ENCODE data around the gene DMRTA2.

DNA sequence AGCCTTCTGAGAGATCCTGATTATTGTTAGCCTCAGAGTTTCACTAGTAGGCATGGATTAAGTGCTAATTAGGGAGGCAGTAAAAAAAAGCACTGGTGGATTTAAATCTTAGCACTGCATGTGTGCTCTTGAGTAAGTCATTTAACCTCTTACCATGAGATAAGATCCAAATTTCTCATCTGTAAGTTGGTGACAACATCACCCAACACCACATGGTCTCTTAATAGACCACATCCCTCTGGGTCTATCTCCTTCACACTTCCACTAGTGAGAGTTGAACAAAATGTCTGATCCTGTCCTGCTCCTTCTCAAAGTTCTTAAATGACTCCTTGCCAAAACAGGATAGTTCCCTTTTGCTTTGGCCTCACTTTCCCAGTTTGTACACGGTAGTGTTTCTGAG, 29.5 kb upstream of the DMRTA2 start:
- TF ChIP-seq POLR2A (IDR thresholded peaks at IDR 0.05) = no peak
- no peak for TF ChIP-seq CTCF (IDR thresholded peaks at IDR 0.05)

Data from thyroid gland (tissue), 4 donors.